CD4-positive, CD25-positive, alpha-beta regulatory T cell (primary cell): ENCODE data around the gene C6. TPM values are rescaled to one million over a fixed set of nuclear protein-coding genes. Genes with fewer than 3 reads are reported as not detected.

Source experiments
- ATAC-seq, 2 donors: fragments of 150-1000 bp; cut with Tn5 transposase; one replicate each; pipeline ENCODE4 v1.10.0; 2021; ENCODE audit warnings: low read depth in 2 of 2, moderate number of reproducible peaks in 2 of 2, moderate library complexity in 1 of 2
- DNase-seq, 3 donors: peaks; one replicate each; pipeline versions ENCODE4 v3.0.0 to v3.0.0-alpha.2; 2012 to 2022; ENCODE audit warnings: mixed read lengths in 1 of 3
- H3K27ac ChIP-seq: one replicate; pipeline ENCODE4 v1.7.0; 2013; ENCODE audit warnings: mild to moderate bottlenecking, low read length; ENCODE audit not compliant: insufficient read depth, poor library complexity, severe bottlenecking
- H3K27me3 ChIP-seq: one replicate; pipeline ENCODE4 v1.7.0; 2013; ENCODE audit warnings: low read length; ENCODE audit not compliant: control insufficient read depth, insufficient read depth
- H3K36me3 ChIP-seq: one replicate; pipeline ENCODE4 v1.7.0; 2013; ENCODE audit warnings: mild to moderate bottlenecking, low read length, moderate library complexity; ENCODE audit not compliant: control insufficient read depth, insufficient read depth
- H3K4me1 ChIP-seq: 2 replicates; pipeline ENCODE4 v1.7.0; 2013; ENCODE audit warnings: mild to moderate bottlenecking, low read length; ENCODE audit not compliant: insufficient read depth, control insufficient read depth, poor library complexity, severe bottlenecking
- H3K4me3 ChIP-seq: one replicate; pipeline ENCODE4 v1.7.0; 2013; ENCODE audit warnings: low read depth, mild to moderate bottlenecking, low read length, moderate library complexity
- H3K9me3 ChIP-seq, 2 experiments: 1 replicate in 1 of 2; 2 replicates in 1 of 2; pipeline ENCODE4 v1.7.0; 2013; ENCODE audit warnings: low read length in 2 of 2, mild to moderate bottlenecking in 1 of 2, moderate library complexity in 1 of 2; ENCODE audit not compliant: control insufficient read depth in 2 of 2
- H3K27ac Mint-ChIP-seq, 3 donors: one replicate each; pipeline ENCODE4 v1.8.0; 2020 to 2022; ENCODE audit warnings: mild to moderate bottlenecking in 3 of 3, mixed read lengths in 3 of 3, moderate library complexity in 2 of 3
- H3K27me3 Mint-ChIP-seq: one replicate; pipeline ENCODE4 v1.8.0; 2022; ENCODE audit warnings: mild to moderate bottlenecking, mixed read lengths
- H3K36me3 Mint-ChIP-seq: one replicate; pipeline ENCODE4 v1.8.0; 2020; ENCODE audit warnings: mixed read lengths
- H3K4me1 Mint-ChIP-seq, 4 donors: one replicate each; pipeline ENCODE4 v1.8.0; 2020 to 2022; ENCODE audit warnings: mixed read lengths in 4 of 4, mild to moderate bottlenecking in 1 of 4
- H3K4me3 Mint-ChIP-seq, 4 donors: one replicate each; pipeline ENCODE4 v1.8.0; 2020 to 2022; ENCODE audit warnings: mild to moderate bottlenecking in 4 of 4, mixed read lengths in 4 of 4, moderate library complexity in 3 of 4
- H3K9me3 Mint-ChIP-seq, 7 donors: one replicate each; pipeline ENCODE4 v1.8.0; 2020 to 2022; ENCODE audit warnings: mixed read lengths in 7 of 7, mild to moderate bottlenecking in 3 of 7, moderate library complexity in 2 of 7
- polyA plus RNA-seq, 4 donors: library from polyadenylated mRNA; unstranded; fragments of 300-500 nt; fragmentation: Illumina TruSeq; gene quantifications; one replicate each; pipeline ENCODE4 v1.2.3, GENCODE V29; 2021
- total RNA-seq: library from RNA; stranded (reverse); gene quantifications from one replicate; pipeline ENCODE4 v1.2.3, GENCODE V29; 2022

The C6 gene
- total RNA-seq, result not detected
- polyA plus RNA-seq, result not detected

DNA sequence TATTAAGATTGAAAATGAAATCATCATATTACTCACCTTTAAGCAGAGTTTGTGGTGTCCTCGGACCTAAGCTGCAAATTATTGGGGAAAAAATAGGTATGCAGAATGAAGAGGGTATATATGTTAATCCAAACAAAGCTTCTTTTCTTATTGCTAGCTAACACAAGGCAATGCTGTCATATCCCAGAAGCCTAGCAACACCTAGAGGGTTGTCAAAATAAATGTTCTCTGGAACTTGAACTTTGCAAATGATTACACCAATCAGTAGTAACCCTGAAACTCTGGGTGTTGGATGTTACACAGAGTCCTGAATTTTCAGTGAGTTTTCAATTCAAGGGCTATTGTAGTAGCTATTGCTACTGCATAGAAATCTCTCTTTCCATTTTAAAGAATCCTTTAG lies at the start of gene C6:
C6 (minus strand) TSS at position 193 of the 400 bp plus-strand sequence. CDS start 10,302 bp downstream, outside the sequence.
- no peak within 1 kb of the TSS for H3K27ac Mint-ChIP-seq
- ATAC-seq (no peak), DNase-seq (no peak)
- Histone ChIP-seq H3K9me3 (no peaks in the 10 kb centered on the region), H3K4me3 (no peak within 1 kb of the TSS), H3K27ac (no peak within 1 kb of the TSS), H3K36me3 (no peaks in the 10 kb centered on the region), H3K27me3 (no peaks in the 10 kb centered on the region), H3K4me1 (no peaks in the 10 kb centered on the region)
- no peaks in the 10 kb centered on the region for H3K4me1 Mint-ChIP-seq
- no peaks in the 10 kb centered on the region for H3K36me3 Mint-ChIP-seq
- no peak within 1 kb of the TSS for H3K4me3 Mint-ChIP-seq
- H3K27me3 Mint-ChIP-seq, result no peaks in the 10 kb centered on the region
- peaks cover 0 to 5% (median 0%) of the 10 kb centered on the region in 7 donors for H3K9me3 Mint-ChIP-seq

- Histone ChIP-seq H3K4me3 (no peak overlapping the region), H3K9me3 (no peaks in the 10 kb centered on the region), H3K4me1 (no peaks in the 10 kb centered on the region), H3K27me3 (no peaks in the 10 kb centered on the region), H3K27ac (no peak overlapping the region), H3K36me3 (no peaks in the 10 kb centered on the region)
- Mint-ChIP-seq H3K4me1 (no peaks in the 10 kb centered on the region), H3K9me3 (peaks cover 0 to 5% (median 3%) of the 10 kb centered on the region in 7 donors), H3K4me3 (peak overlapping the region in 1 of 4 donors; percentile 10), H3K27me3 (no peaks in the 10 kb centered on the region), H3K27ac (no peak overlapping the region), H3K36me3 (no peaks in the 10 kb centered on the region)
- ATAC-seq (no peak), DNase-seq (no peak)
These were observed 43.1 kb upstream of the C6 start for GRCh38 chr5:41256400-41256799.

DNA sequence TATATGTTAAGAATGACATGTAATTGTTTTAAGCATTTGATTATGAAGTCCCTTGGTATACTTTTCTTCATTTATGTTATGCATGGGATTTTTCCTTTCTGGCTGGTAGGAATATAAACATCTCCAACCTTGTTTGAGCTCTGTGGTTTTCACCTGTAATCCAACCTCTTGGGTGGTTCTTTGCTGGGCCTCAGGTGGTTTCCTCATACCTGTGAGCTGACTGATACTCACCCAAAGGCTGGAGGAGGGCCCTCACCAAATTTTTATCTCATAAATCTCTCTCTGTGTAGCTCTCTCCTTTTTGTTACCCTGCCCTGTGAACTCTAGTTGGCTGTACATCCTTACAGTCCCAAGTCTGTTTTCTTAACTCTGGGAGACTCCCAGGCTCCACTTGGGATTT lies 39.8 kb upstream of the C6 start:
- no peaks in the 10 kb centered on the region for H3K27me3 Mint-ChIP-seq
- no peak overlapping the region for H3K27ac Mint-ChIP-seq
- Histone ChIP-seq H3K27ac (no peak overlapping the region), H3K27me3 (no peaks in the 10 kb centered on the region), H3K4me3 (no peak overlapping the region), H3K36me3 (no peaks in the 10 kb centered on the region), H3K9me3 (no peaks in the 10 kb centered on the region), H3K4me1 (no peaks in the 10 kb centered on the region)
- H3K4me1 Mint-ChIP-seq, result no peaks in the 10 kb centered on the region
- no peaks in the 10 kb centered on the region for H3K36me3 Mint-ChIP-seq
- no peak for ATAC-seq
- DNase-seq, result no peak
- H3K9me3 Mint-ChIP-seq, result peaks cover 0 to 5% (median 0%) of the 10 kb centered on the region in 7 donors
- H3K4me3 Mint-ChIP-seq, result no peak overlapping the region

DNA sequence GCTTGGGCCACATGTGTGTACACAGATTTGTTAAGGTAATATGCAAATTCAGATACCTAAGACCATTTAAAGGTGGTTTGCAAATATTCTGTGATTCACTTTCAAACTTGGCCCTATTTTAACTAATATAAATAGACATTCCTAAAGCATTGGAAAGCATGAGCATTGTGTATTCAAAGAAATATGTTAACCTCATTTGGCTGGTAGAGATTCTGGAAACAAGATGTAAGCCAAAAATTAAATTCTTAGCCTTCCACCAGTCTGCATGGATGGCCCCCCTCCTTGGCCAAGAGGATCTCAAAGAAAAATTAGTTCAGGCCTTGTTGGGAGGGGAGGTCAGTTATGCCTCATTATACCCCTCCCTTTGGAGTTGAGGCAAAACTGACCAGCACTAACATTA lies 38.7 kb upstream of the C6 start:
- ATAC-seq (no peak), DNase-seq (no peak)
- Mint-ChIP-seq H3K4me3 (no peak overlapping the region), H3K9me3 (peaks cover 0 to 4% (median 0%) of the 10 kb centered on the region in 7 donors), H3K36me3 (no peaks in the 10 kb centered on the region), H3K4me1 (no peaks in the 10 kb centered on the region), H3K27me3 (no peaks in the 10 kb centered on the region), H3K27ac (no peak overlapping the region)
- no peaks in the 10 kb centered on the region for H3K27me3 ChIP-seq
- no peaks in the 10 kb centered on the region for H3K9me3 ChIP-seq
- no peak overlapping the region for H3K27ac ChIP-seq
- no peaks in the 10 kb centered on the region for H3K4me1 ChIP-seq
- no peak overlapping the region for H3K4me3 ChIP-seq
- no peaks in the 10 kb centered on the region for H3K36me3 ChIP-seq

GRCh38 chr5:41250351-41250987 lies 37.1 kb upstream of the C6 start:
- H3K9me3 Mint-ChIP-seq, result peaks cover 0 to 2% (median 0%) of the 10 kb centered on the region in 7 donors
- Histone ChIP-seq H3K36me3 (no peaks in the 10 kb centered on the region), H3K4me3 (no peak overlapping the region), H3K9me3 (no peaks in the 10 kb centered on the region), H3K4me1 (no peaks in the 10 kb centered on the region), H3K27me3 (no peaks in the 10 kb centered on the region), H3K27ac (no peak overlapping the region)
- no peaks in the 10 kb centered on the region for H3K36me3 Mint-ChIP-seq
- no peaks in the 10 kb centered on the region for H3K4me1 Mint-ChIP-seq
- no peak overlapping the region for H3K4me3 Mint-ChIP-seq
- H3K27ac Mint-ChIP-seq, result no peak overlapping the region
- DNase-seq (no peak), ATAC-seq (no peak)
- no peaks in the 10 kb centered on the region for H3K27me3 Mint-ChIP-seq

DNA sequence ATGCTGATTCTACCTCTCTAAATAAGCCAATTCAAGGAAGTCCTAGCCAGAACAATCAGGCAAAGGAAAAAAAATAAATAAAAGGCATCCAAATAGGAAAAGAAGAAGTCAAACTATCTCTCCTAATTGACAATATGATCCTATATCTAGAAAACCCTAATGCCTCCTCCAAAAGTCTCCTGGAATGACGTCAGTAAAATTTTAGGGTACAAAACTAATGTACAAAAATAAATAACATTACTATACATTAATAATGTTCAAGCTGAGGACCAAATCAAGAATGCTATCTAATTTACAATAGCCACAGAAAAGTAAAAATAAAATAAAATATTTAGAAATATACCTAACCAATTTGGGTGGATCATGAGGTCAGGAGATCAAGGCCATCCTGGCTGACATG lies 33.8 kb upstream of the C6 start:
- Histone ChIP-seq H3K4me1 (no peaks in the 10 kb centered on the region), H3K27me3 (no peaks in the 10 kb centered on the region), H3K9me3 (no peaks in the 10 kb centered on the region), H3K27ac (no peak overlapping the region), H3K36me3 (no peaks in the 10 kb centered on the region), H3K4me3 (no peak overlapping the region)
- no peaks in the 10 kb centered on the region for H3K36me3 Mint-ChIP-seq
- ATAC-seq (no peak), DNase-seq (no peak)
- no peak overlapping the region for H3K27ac Mint-ChIP-seq
- peaks cover 0 to 4% (median 0%) of the 10 kb centered on the region in 7 donors for H3K9me3 Mint-ChIP-seq
- no peaks in the 10 kb centered on the region for H3K27me3 Mint-ChIP-seq
- no peak overlapping the region for H3K4me3 Mint-ChIP-seq
- H3K4me1 Mint-ChIP-seq, result no peaks in the 10 kb centered on the region

GRCh38 chr5:41246376-41246775 lies 33.0 kb upstream of the C6 start:
- Histone ChIP-seq H3K36me3 (no peaks in the 10 kb centered on the region), H3K9me3 (no peaks in the 10 kb centered on the region), H3K27me3 (no peaks in the 10 kb centered on the region), H3K4me1 (no peaks in the 10 kb centered on the region), H3K27ac (no peak overlapping the region), H3K4me3 (no peak overlapping the region)
- Mint-ChIP-seq H3K9me3 (peaks cover 0 to 4% (median 0%) of the 10 kb centered on the region in 7 donors), H3K4me3 (no peak overlapping the region), H3K36me3 (no peaks in the 10 kb centered on the region), H3K27ac (no peak overlapping the region), H3K27me3 (peaks cover under 1% of the 10 kb centered on the region), H3K4me1 (no peaks in the 10 kb centered on the region)
- ATAC-seq (no peak), DNase-seq (no peak)

GRCh38 chr5:41243558-41243957 lies 30.2 kb upstream of the C6 start:
- no peak overlapping the region for H3K27ac ChIP-seq
- no peaks in the 10 kb centered on the region for H3K9me3 ChIP-seq
- Mint-ChIP-seq H3K36me3 (no peaks in the 10 kb centered on the region), H3K9me3 (peaks cover 0 to 4% (median 2%) of the 10 kb centered on the region in 7 donors), H3K27me3 (peaks cover 4% of the 10 kb centered on the region), H3K4me3 (no peak overlapping the region), H3K4me1 (no peaks in the 10 kb centered on the region), H3K27ac (no peak overlapping the region)
- H3K4me3 ChIP-seq, result no peak overlapping the region
- DNase-seq, result no peak
- ATAC-seq, result no peak
- H3K36me3 ChIP-seq, result no peaks in the 10 kb centered on the region
- no peaks in the 10 kb centered on the region for H3K27me3 ChIP-seq
- H3K4me1 ChIP-seq, result no peaks in the 10 kb centered on the region
